ENCODE results near the gene FLYWCH1. TPM values are rescaled to one million over a fixed set of nuclear protein-coding genes. Genes with fewer than 3 reads are reported as not detected.
A peak's percentile ranks its signal among the peaks of the same experiment; 100 is the strongest.

The FLYWCH1 gene, protein sequence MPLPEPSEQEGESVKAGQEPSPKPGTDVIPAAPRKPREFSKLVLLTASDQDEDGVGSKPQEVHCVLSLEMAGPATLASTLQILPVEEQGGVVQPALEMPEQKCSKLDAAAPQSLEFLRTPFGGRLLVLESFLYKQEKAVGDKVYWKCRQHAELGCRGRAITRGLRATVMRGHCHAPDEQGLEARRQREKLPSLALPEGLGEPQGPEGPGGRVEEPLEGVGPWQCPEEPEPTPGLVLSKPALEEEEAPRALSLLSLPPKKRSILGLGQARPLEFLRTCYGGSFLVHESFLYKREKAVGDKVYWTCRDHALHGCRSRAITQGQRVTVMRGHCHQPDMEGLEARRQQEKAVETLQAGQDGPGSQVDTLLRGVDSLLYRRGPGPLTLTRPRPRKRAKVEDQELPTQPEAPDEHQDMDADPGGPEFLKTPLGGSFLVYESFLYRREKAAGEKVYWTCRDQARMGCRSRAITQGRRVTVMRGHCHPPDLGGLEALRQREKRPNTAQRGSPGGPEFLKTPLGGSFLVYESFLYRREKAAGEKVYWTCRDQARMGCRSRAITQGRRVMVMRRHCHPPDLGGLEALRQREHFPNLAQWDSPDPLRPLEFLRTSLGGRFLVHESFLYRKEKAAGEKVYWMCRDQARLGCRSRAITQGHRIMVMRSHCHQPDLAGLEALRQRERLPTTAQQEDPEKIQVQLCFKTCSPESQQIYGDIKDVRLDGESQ
- total RNA-seq, result 10 to 100 TPM; 66.6 to 85.7 TPM

GRCh38 chr16:2911638-2912329 is at the start of gene FLYWCH1:
Gene FLYWCH1 (plus strand): TSS chr16:2911931. CDS start chr16:2929686, 17,755 bp downstream.
- no peaks in the 10 kb centered on the region for H3K9me3 Mint-ChIP-seq
- ATAC-seq (peak; percentile 98 to 99), DNase-seq (ENCODE audit: low spot score) (peak; percentile 98)
- H3K27me3 Mint-ChIP-seq, result no peaks in the 10 kb centered on the region
- peaks cover 19% of the 10 kb centered on the region in 2 donors for H3K4me1 Mint-ChIP-seq (ENCODE audit: low read depth in 2 of 2)
- H3K4me3 Mint-ChIP-seq, result peak within 1 kb of the TSS; percentile 82
- H3K36me3 Mint-ChIP-seq, result no peaks in the 10 kb centered on the region
- peak within 1 kb of the TSS; percentile 68 to 91 for H3K27ac Mint-ChIP-seq

DNA sequence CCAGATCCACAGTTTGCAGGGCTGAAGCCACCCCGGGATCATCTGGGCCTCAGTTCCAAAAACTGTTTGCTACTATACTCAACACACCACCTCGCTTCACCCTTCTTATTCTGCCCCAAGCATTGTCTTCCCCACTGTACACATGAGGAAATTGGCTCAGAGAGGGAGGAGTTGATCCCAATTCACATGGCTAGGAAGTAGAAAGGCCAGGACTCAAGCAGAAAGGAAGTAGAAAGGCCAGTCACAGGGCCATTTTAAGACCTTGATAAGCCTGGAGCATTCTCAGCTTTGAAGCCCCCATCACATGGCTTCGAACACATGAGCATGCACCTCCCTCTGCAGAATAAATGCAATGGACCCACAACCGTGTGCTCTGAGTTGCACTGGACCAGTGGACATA is 46.1 kb upstream of the FLYWCH1 start:
- DNase-seq (ENCODE audit: low spot score), result no peak
- H3K4me3 Mint-ChIP-seq, result no peak overlapping the region
- ATAC-seq, result no peak
- no peak overlapping the region for H3K27ac Mint-ChIP-seq
- H3K9me3 Mint-ChIP-seq, result peaks cover 4% of the 10 kb centered on the region
- H3K4me1 Mint-ChIP-seq (ENCODE audit: low read depth in 2 of 2), result peaks cover 8 to 20% of the 10 kb centered on the region in 2 donors
- H3K36me3 Mint-ChIP-seq, result no peaks in the 10 kb centered on the region
- H3K27me3 Mint-ChIP-seq, result peaks cover 2 to 5% of the 10 kb centered on the region in 2 donors

- Mint-ChIP-seq H3K27me3 (peaks cover 2% of the 10 kb centered on the region in 2 donors), H3K27ac (peak overlapping the region in 1 of 2 donors; percentile 8), H3K4me3 (peak overlapping the region; percentile 8), H3K4me1 (ENCODE audit: low read depth in 2 of 2) (peaks cover 8 to 20% of the 10 kb centered on the region in 2 donors), H3K36me3 (no peaks in the 10 kb centered on the region), H3K9me3 (peaks cover under 1% of the 10 kb centered on the region)
- no peak for DNase-seq (ENCODE audit: low spot score)
- ATAC-seq, result no peak
These were observed 45.3 kb upstream of the FLYWCH1 start for GRCh38 chr16:2866431-2866830.

DNA sequence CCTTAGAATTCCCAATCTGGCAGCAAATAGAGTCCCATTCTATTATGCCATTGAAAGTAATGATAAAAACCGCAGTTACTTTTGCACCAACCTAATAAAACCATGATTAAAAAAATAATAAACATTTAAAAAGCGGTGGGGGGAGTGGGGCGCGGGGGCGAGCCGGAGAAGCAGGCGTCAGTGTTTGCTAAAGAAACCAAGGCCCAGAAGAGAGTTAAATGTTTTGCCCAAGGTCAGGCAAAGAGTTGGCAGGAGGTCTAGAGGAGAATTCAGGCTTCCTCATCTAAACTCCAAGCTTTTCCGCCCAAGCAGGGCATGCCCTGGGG is 44.1 kb upstream of the FLYWCH1 start:
- H3K9me3 Mint-ChIP-seq, result no peaks in the 10 kb centered on the region
- H3K27ac Mint-ChIP-seq, result peak overlapping the region; percentile 91 to 94
- DNase-seq (ENCODE audit: low spot score), result no peak
- peaks cover 8 to 20% of the 10 kb centered on the region in 2 donors for H3K4me1 Mint-ChIP-seq (ENCODE audit: low read depth in 2 of 2)
- no peaks in the 10 kb centered on the region for H3K36me3 Mint-ChIP-seq
- ATAC-seq, result no peak
- H3K4me3 Mint-ChIP-seq, result peak overlapping the region; percentile 91
- H3K27me3 Mint-ChIP-seq, result peaks cover 0 to 2% of the 10 kb centered on the region in 2 donors

DNA sequence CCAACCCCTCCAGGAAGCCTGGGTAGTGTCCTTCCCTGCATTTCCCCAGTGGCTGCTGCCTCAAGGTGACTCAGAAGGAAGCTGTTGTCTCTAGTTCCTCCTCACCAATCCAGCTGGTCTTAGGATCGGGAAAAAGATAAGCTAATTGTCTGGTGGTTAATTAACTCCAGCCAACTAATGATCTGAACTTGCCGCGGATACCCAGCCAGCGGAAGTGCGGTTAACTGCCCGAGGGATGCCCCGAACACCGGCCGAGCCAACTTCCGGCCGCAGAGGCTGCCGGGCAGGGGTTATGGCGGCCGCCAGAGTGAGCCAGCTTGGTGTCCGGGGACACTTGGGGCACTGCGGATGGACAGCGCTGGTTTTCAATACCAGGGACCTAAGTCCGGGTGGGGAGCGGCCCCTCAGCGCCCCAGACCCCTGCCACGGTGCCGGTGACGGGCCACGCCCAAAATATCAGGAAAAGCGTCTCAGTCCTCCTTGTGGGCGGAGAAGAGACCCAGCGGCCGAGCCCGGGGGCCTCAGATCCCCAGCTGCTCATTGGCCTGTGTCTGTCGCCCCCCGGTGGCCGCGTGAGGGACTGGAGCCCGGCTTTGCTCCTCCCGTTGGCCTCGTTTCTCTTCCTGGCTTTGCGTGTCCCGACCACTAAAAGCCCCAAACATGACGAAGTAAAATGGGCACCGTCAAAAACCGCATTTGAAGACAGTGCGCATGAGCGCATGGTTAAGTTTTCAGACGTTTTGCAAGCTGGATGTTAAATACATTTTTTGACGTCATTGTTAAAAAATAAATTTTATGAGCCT is 43.5 kb upstream of the FLYWCH1 start:
- DNase-seq (ENCODE audit: low spot score), result peak; percentile 98
- no peaks in the 10 kb centered on the region for H3K36me3 Mint-ChIP-seq
- peak overlapping the region; percentile 91 to 94 for H3K27ac Mint-ChIP-seq
- ATAC-seq, result peak; percentile 98
- H3K27me3 Mint-ChIP-seq, result peaks cover 0 to 2% of the 10 kb centered on the region in 2 donors
- H3K4me1 Mint-ChIP-seq (ENCODE audit: low read depth in 2 of 2), result peaks cover 8 to 20% of the 10 kb centered on the region in 2 donors
- H3K9me3 Mint-ChIP-seq, result no peaks in the 10 kb centered on the region
- peak overlapping the region; percentile 91 for H3K4me3 Mint-ChIP-seq

DNA sequence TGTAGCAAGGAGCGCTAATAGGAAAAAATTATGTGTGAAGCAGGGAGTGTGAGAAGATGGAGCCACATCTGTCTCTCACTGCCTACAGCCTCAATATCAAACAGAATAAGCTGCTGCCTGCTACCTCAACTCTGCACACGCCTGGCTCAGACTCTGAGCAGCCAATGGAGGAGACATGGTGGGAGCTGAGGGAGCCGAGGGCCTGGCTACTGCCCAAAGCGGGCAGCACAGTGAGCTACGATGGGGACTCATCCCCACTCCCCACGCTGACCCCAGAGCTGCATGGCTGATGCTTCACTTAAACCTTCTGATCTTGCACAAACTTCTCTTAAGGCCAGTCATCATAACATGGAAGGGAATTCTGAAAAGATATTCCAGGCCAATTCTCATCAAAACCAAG is 39.8 kb upstream of the FLYWCH1 start:
- H3K4me3 Mint-ChIP-seq, result no peak overlapping the region
- DNase-seq (ENCODE audit: low spot score), result no peak
- H3K36me3 Mint-ChIP-seq, result no peaks in the 10 kb centered on the region
- peaks cover 3 to 16% of the 10 kb centered on the region in 2 donors for H3K4me1 Mint-ChIP-seq (ENCODE audit: low read depth in 2 of 2)
- H3K9me3 Mint-ChIP-seq, result no peaks in the 10 kb centered on the region
- no peak for ATAC-seq
- H3K27me3 Mint-ChIP-seq, result peaks cover 0 to 2% of the 10 kb centered on the region in 2 donors
- no peak overlapping the region for H3K27ac Mint-ChIP-seq

DNA sequence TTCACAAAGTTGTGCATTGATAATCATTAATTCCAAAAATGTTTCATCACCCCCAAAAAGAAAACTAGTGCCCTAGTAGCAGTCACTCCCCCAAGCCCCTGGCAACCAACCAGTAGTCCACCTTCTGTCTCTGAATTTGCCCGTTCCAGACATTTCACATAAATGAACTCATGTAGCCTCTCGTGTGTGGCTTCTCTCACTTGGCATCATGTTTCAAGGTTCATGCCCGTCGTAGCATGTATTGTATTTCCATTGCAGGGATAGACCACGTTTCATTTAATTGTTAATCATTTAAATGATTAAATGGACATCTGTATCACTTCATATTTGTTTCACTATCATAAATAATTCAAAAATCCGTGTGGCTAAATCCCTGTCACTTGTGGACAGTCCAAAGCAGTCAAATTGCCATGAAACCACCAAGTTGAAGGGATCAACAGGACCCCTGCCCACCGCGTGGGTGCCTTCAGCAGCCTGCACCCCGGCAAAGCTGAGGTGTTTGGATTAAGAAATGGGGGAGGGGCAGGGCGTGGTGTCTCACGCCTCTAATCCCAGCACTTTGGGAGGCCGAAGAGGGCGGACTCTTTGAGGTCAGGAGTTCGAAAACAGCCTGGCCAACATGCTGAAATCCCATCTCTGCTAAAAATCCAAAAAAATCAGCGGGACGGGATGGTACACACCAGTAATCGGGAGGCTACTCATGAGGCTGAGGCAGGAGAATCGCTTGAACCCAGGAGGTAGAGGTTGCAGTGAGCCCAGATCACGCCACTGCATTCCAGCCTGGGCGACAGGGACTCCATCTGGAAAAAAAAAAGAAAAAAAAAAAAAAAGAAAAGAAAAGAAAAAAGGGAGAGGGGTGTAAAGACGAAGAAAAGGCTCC is 37.5 kb upstream of the FLYWCH1 start:
- H3K27me3 Mint-ChIP-seq, result peaks cover 0 to 2% of the 10 kb centered on the region in 2 donors
- H3K27ac Mint-ChIP-seq, result no peak overlapping the region
- no peaks in the 10 kb centered on the region for H3K36me3 Mint-ChIP-seq
- no peaks in the 10 kb centered on the region for H3K9me3 Mint-ChIP-seq
- H3K4me1 Mint-ChIP-seq (ENCODE audit: low read depth in 2 of 2), result peaks cover 0 to 6% of the 10 kb centered on the region in 2 donors
- DNase-seq (ENCODE audit: low spot score), result no peak
- no peak for ATAC-seq
- H3K4me3 Mint-ChIP-seq, result no peak overlapping the region

DNA sequence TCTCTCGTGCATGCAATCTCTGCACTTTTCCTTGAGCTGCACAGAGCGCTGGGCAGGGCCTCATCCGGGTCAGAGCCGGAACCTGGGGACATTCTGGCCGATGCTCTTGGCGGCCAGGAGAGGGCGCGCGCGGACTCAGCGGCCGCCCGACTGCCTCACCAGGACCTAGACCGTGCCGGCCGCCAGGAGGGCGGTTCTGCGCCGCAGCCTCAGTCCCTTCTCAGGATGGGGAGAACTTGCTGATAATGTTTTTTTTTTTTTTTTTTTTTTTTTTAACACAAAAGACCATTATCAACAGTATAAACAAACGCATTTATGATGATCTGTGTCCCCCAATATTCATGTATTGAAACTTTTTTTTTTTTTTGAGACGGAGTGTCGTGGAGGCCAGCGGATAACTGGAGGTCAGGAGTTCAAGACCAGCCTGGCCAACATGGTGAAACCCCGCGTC is 36.8 kb upstream of the FLYWCH1 start:
- ATAC-seq, result peak; percentile 99
- H3K27ac Mint-ChIP-seq, result no peak overlapping the region
- H3K36me3 Mint-ChIP-seq, result no peaks in the 10 kb centered on the region
- no peaks in the 10 kb centered on the region for H3K9me3 Mint-ChIP-seq
- DNase-seq (ENCODE audit: low spot score), result peak; percentile 77
- H3K4me3 Mint-ChIP-seq, result no peak overlapping the region
- no peaks in the 10 kb centered on the region for H3K27me3 Mint-ChIP-seq
- no peaks in the 10 kb centered on the region for H3K4me1 Mint-ChIP-seq (ENCODE audit: low read depth in 2 of 2)

GRCh38 chr16:2879854-2880508 is 31.8 kb upstream of the FLYWCH1 start:
- H3K27me3 Mint-ChIP-seq, result no peaks in the 10 kb centered on the region
- no peak overlapping the region for H3K4me3 Mint-ChIP-seq
- H3K27ac Mint-ChIP-seq, result no peak overlapping the region
- no peak for ATAC-seq
- no peaks in the 10 kb centered on the region for H3K36me3 Mint-ChIP-seq
- H3K4me1 Mint-ChIP-seq (ENCODE audit: low read depth in 2 of 2), result peaks cover 4 to 7% of the 10 kb centered on the region in 2 donors
- H3K9me3 Mint-ChIP-seq, result no peaks in the 10 kb centered on the region
- DNase-seq (ENCODE audit: low spot score), result no peak

GRCh38 chr16:2881783-2882649 is 29.7 kb upstream of the FLYWCH1 start:
- Mint-ChIP-seq H3K27me3 (no peaks in the 10 kb centered on the region), H3K27ac (peak overlapping the region; percentile 81 to 82), H3K36me3 (no peaks in the 10 kb centered on the region), H3K9me3 (no peaks in the 10 kb centered on the region), H3K4me1 (ENCODE audit: low read depth in 2 of 2) (peaks cover 7 to 10% of the 10 kb centered on the region in 2 donors), H3K4me3 (peak overlapping the region; percentile 90)
- no peak for DNase-seq (ENCODE audit: low spot score)
- peak; percentile 0 to 17 for ATAC-seq

- H3K4me1 Mint-ChIP-seq (ENCODE audit: low read depth in 2 of 2), result peaks cover 7 to 10% of the 10 kb centered on the region in 2 donors
- H3K27ac Mint-ChIP-seq, result peak within 1 kb of the TSS; percentile 81 to 82
- no peaks in the 10 kb centered on the region for H3K36me3 Mint-ChIP-seq
- no peaks in the 10 kb centered on the region for H3K9me3 Mint-ChIP-seq
- ATAC-seq, result peak; percentile 96 to 97
- H3K27me3 Mint-ChIP-seq, result no peaks in the 10 kb centered on the region
- peak within 1 kb of the TSS; percentile 90 for H3K4me3 Mint-ChIP-seq
- DNase-seq (ENCODE audit: low spot score), result peak; percentile 99
These were observed 28.9 kb upstream of the FLYWCH1 start, which contains the start of gene FLYWCH2 for GRCh38 chr16:2882650-2883457. Gene FLYWCH2 (plus strand): TSS chr16:2883215. CDS start chr16:2896450, 13,235 bp downstream.
